Measurements from ENCODE around the gene CBFA2T3. TPM values are rescaled to one million over a fixed set of nuclear protein-coding genes. Genes with fewer than 3 reads are reported as not detected.

Gene CBFA2T3
- total and polyA plus RNA-seq, 2 of the 13 experiments (the other 11 are each of a cell fraction or from before 2014, with no cell fraction given), result 0.05 TPM; not detected in 1

GRCh38 chr16:88901718-88902337 lies 75.2 kb downstream of the CBFA2T3 start (continued):
- TF ChIP-seq ZNF280D (CRISPR knock-in tag; IDR thresholded peaks at IDR 0.05) (no peak), HMGXB4 (CRISPR knock-in tag; IDR thresholded peaks at IDR 0.05; ENCODE audit: borderline replicate concordance in 1 of 2, low read depth in 1 of 2) (no peak), TRIM24 (CRISPR knock-in tag; IDR thresholded peaks at IDR 0.05) (no peak), ZNF766 (CRISPR knock-in tag; IDR thresholded peaks at IDR 0.05; ENCODE audit: borderline replicate concordance) (no peak), SIN3A (IDR thresholded peaks at IDR 0.05; ENCODE audit: borderline replicate concordance, low read depth, low read length) (no peak), SP140L (CRISPR knock-in tag; IDR thresholded peaks at IDR 0.05; ENCODE audit: borderline replicate concordance) (no peak), ZNF773 (CRISPR knock-in tag; IDR thresholded peaks at IDR 0.05; ENCODE audit: borderline replicate concordance) (no peak), NR2F1 (CRISPR knock-in tag; IDR thresholded peaks at IDR 0.05) (no peak), ZNF329 (CRISPR knock-in tag; IDR thresholded peaks at IDR 0.05; ENCODE audit: low read depth) (no peak), ZNF143 (CRISPR knock-in tag; IDR thresholded peaks at IDR 0.05) (peak; percentile 34; the same call in 1 of the 2 replicates), GFI1 (CRISPR knock-in tag; IDR thresholded peaks at IDR 0.05; ENCODE audit: borderline replicate concordance) (no peak), RFXAP (CRISPR knock-in tag; IDR thresholded peaks at IDR 0.05; ENCODE audit: borderline replicate concordance) (0 out of 2 replicates have a peak, but pooled peaks have one; percentile 28), ZNF232 (CRISPR knock-in tag; IDR thresholded peaks at IDR 0.05; ENCODE audit: borderline replicate concordance) (peak; percentile 64; the same call in 1 of the 2 replicates), ZFP91 (CRISPR knock-in tag; IDR thresholded peaks at IDR 0.05; ENCODE audit: borderline replicate concordance) (no peak), PRDM15 (CRISPR knock-in tag; IDR thresholded peaks at IDR 0.05) (no peak), NFYC (CRISPR knock-in tag; IDR thresholded peaks at IDR 0.05) (no peak), BRD4 (CRISPR knock-in tag; IDR thresholded peaks at IDR 0.05) (0 out of 2 replicates have a peak, but pooled peaks have one; percentile 24)

All from HepG2 (cell line).